SHP77 treated with DMSO at 0.1 percent for 48 hours (cell line): ENCODE data around the gene ZNF518A.
"Not testable (repeated sequence)": the region's sequence is repeated elsewhere in the genome, so short reads cannot be mapped to it uniquely, and the experiment has no call there.

Experiments
- DNase-seq: peaks from one replicate; lab custom pipeline; 2025; lab: John Stamatoyannopoulos, UW

ZNF518A gene

GRCh38 chr10:96137567-96137966, 7.5 kb downstream of the ZNF518A start:
- DNase-seq, result no peak

- no peak for DNase-seq
These were observed 8.0 kb downstream of the ZNF518A start for GRCh38 chr10:96138102-96138501.

GRCh38 chr10:96152437-96152836, 22.3 kb downstream of the ZNF518A start:
- DNase-seq, result no peak

- DNase-seq, result no peak
These were observed 23.0 kb downstream of the ZNF518A start for GRCh38 chr10:96153070-96153469.

- no peak for DNase-seq
These were observed 35.6 kb downstream of the ZNF518A start for GRCh38 chr10:96165726-96166125.

- DNase-seq, result no peak
These were observed 38.4 kb downstream of the ZNF518A start for GRCh38 chr10:96168546-96168945.

- DNase-seq, result no peak
These were observed 40.1 kb downstream of the ZNF518A start for GRCh38 chr10:96170230-96170629.

- DNase-seq, result no peak
These were observed 42.6 kb downstream of the ZNF518A start for GRCh38 chr10:96172666-96173065.

- no peak for DNase-seq
These were observed 46.9 kb downstream of the ZNF518A start for GRCh38 chr10:96176985-96177384.

GRCh38 chr10:96188421-96188820, 58.3 kb downstream of the ZNF518A start:
- DNase-seq, result no peak

GRCh38 chr10:96188916-96189315, 58.8 kb downstream of the ZNF518A start:
- DNase-seq, result no peak

- not testable (repeated sequence) for DNase-seq
These were observed 59.4 kb downstream of the ZNF518A start for GRCh38 chr10:96189505-96189904.

- no peak for DNase-seq
These were observed 71.4 kb downstream of the ZNF518A start for GRCh38 chr10:96201525-96201924.

GRCh38 chr10:96205580-96205979, 75.5 kb downstream of the ZNF518A start:
- DNase-seq, result no peak

- no peak for DNase-seq
These were observed 78.2 kb downstream of the ZNF518A start for GRCh38 chr10:96208271-96208670.

- no peak for DNase-seq
These were observed 78.8 kb downstream of the ZNF518A start for GRCh38 chr10:96208946-96209345.

- no peak for DNase-seq
These were observed 81.7 kb downstream of the ZNF518A start for GRCh38 chr10:96211764-96212163.

GRCh38 chr10:96212911-96213310, 82.8 kb downstream of the ZNF518A start:
- no peak for DNase-seq
